Right lobe of liver (tissue), 4 donors: ENCODE measurements around the gene KCNT2.

Experiments
- CTCF ChIP-seq, 4 donors: fragments of 200-600 bp in 3 of 4; fragments of 450-650 bp in 1 of 4; IDR thresholded peaks; one replicate each; pipeline versions ENCODE4 v1.5.1 to v1.8.0; 2016 to 2022; ENCODE audit warnings: antibody characterized with exemption in 4 of 4, mild to moderate bottlenecking in 2 of 4
- POLR2A ChIP-seq: fragments of 450-650 bp; IDR thresholded peaks from one replicate; pipeline ENCODE4 v1.6.1; 2017; ENCODE audit warnings: antibody characterized with exemption, mild to moderate bottlenecking
- donor health status: DM: no; HTN: no; CAD: no.
- donor health status: DM: no; HTN: no; CAD: no.
- donor health status: DM: no; HTN: yes; CAD: no.

GRCh38 chr1:196418772-196419171 is 189.5 kb downstream of the KCNT2 start:
- TF ChIP-seq CTCF (IDR thresholded peaks at IDR 0.05) = no peak
- no peak for TF ChIP-seq POLR2A
